Stromal cell of bone marrow (primary cell): ENCODE results near the gene SLC49A3.
"Not testable (repeated sequence)": the region's sequence is repeated elsewhere in the genome, so short reads cannot be mapped to it uniquely, and the experiment has no call there.

Source experiments
- DNase-seq: peaks from one replicate; pipeline ENCODE4 v3.0.0-alpha.2; 2012; ENCODE audit warnings: low read depth

The SLC49A3 gene

GRCh38 chr4:688854-689681 lies at the start of gene SLC49A3:
Gene SLC49A3 (minus strand): TSS chr4:689151. CDS start chr4:689127, 24 bp downstream.
- DNase-seq: no peak

- not testable (repeated sequence) for DNase-seq
Observed at GRCh38 chr4:736561-736960, 47.6 kb upstream of the SLC49A3 start.

- DNase-seq: no peak
Observed at GRCh38 chr4:735583-735982, 46.6 kb upstream of the SLC49A3 start.

GRCh38 chr4:734951-735350 lies 46.0 kb upstream of the SLC49A3 start:
- DNase-seq: no peak

GRCh38 chr4:734075-734474 lies 45.1 kb upstream of the SLC49A3 start:
- DNase-seq: no peak

GRCh38 chr4:733631-733980 lies 44.7 kb upstream of the SLC49A3 start:
- DNase-seq: no peak

- no peak for DNase-seq
Observed at GRCh38 chr4:732911-733630, 44.1 kb upstream of the SLC49A3 start.

GRCh38 chr4:732486-732885 lies 43.5 kb upstream of the SLC49A3 start:
- DNase-seq: no peak

- DNase-seq: not testable (repeated sequence)
Observed at GRCh38 chr4:731954-732353, 43.0 kb upstream of the SLC49A3 start.

- not testable (repeated sequence) for DNase-seq
Observed at GRCh38 chr4:730946-731904, 42.3 kb upstream of the SLC49A3 start.

- DNase-seq: no peak
Observed at GRCh38 chr4:730511-730910, 41.6 kb upstream of the SLC49A3 start.

GRCh38 chr4:729336-730315 lies 40.7 kb upstream of the SLC49A3 start:
- no peak for DNase-seq

- DNase-seq: no peak
Observed at GRCh38 chr4:727576-727975, 38.6 kb upstream of the SLC49A3 start.

GRCh38 chr4:726838-727237 lies 37.9 kb upstream of the SLC49A3 start:
- no peak for DNase-seq

- DNase-seq: peak; percentile 60
Observed at GRCh38 chr4:726235-726787, 37.4 kb upstream of the SLC49A3 start.

GRCh38 chr4:725391-726234 lies 36.7 kb upstream of the SLC49A3 start:
- no peak for DNase-seq

- DNase-seq: no peak
Observed at GRCh38 chr4:723751-724530, 35.0 kb upstream of the SLC49A3 start.

- DNase-seq: no peak
Observed at GRCh38 chr4:722851-723360, 34.0 kb upstream of the SLC49A3 start.
